ENCODE measurements around the gene SND1.

Gene SND1

GRCh38 chr7:127652333-127653248 lies 597 bp downstream of the SND1 start:
- Histone ChIP-seq H3K9me3 (ENCODE audit: control insufficient read depth in 5 of 5, low read length in 5 of 5) (no peaks in the 10 kb centered on the region), H3K27me3 (ENCODE audit: control insufficient read depth in 5 of 5, insufficient read depth in 4 of 5, low read length in 5 of 5) (no peaks in the 10 kb centered on the region), H3K4me3 (ENCODE audit: low read depth in 1 of 5, low read length in 5 of 5) (peak overlapping the region; percentile 91 to 96 (median 93)), H3K4me1 (ENCODE audit: control insufficient read depth in 5 of 5, insufficient read depth in 5 of 5, low read length in 5 of 5) (peaks cover 0 to 45% (median 42%) of the 10 kb centered on the region in 5 donors), H3K27ac (ENCODE audit: low read depth, low read length) (peak overlapping the region; percentile 79), H3K36me3 (ENCODE audit: control insufficient read depth in 5 of 5, insufficient read depth in 5 of 5, low read length in 5 of 5) (no peaks in the 10 kb centered on the region), H3K9ac (ENCODE audit: low read length in 5 of 5) (peak overlapping the region; percentile 82 to 93 (median 92))

- peaks cover 0 to 45% (median 42%) of the 10 kb centered on the region in 5 donors for H3K4me1 ChIP-seq (ENCODE audit: control insufficient read depth in 5 of 5, insufficient read depth in 5 of 5, low read length in 5 of 5)
- no peak overlapping the region for H3K9ac ChIP-seq (ENCODE audit: low read length in 5 of 5)
These were observed 1.4 kb downstream of the SND1 start for GRCh38 chr7:127653396-127653795.

GRCh38 chr7:127654404-127655394 lies 2.7 kb downstream of the SND1 start:
- Histone ChIP-seq H3K9me3 (ENCODE audit: control insufficient read depth in 5 of 5, low read length in 5 of 5) (no peaks in the 10 kb centered on the region), H3K27ac (ENCODE audit: low read depth, low read length) (peak overlapping the region; percentile 17), H3K9ac (ENCODE audit: low read length in 5 of 5) (peak overlapping the region in 1 of 5 donors; percentile 4), H3K4me1 (ENCODE audit: control insufficient read depth in 5 of 5, insufficient read depth in 5 of 5, low read length in 5 of 5) (peaks cover 0 to 50% (median 42%) of the 10 kb centered on the region in 5 donors), H3K36me3 (ENCODE audit: control insufficient read depth in 5 of 5, insufficient read depth in 5 of 5, low read length in 5 of 5) (no peaks in the 10 kb centered on the region), H3K4me3 (ENCODE audit: low read depth in 1 of 5, low read length in 5 of 5) (no peak overlapping the region), H3K27me3 (ENCODE audit: control insufficient read depth in 5 of 5, insufficient read depth in 4 of 5, low read length in 5 of 5) (no peaks in the 10 kb centered on the region)

More at GRCh38 chr7:127653396-127653795, 1.4 kb downstream of the SND1 start:
- H3K4me3 ChIP-seq (ENCODE audit: low read depth in 1 of 5, low read length in 5 of 5): peak overlapping the region in 2 of 5 donors; percentile 17 to 93
- H3K36me3 ChIP-seq (ENCODE audit: control insufficient read depth in 5 of 5, insufficient read depth in 5 of 5, low read length in 5 of 5): no peaks in the 10 kb centered on the region
- H3K27ac ChIP-seq (ENCODE audit: low read depth, low read length): no peak overlapping the region
- H3K9me3 ChIP-seq (ENCODE audit: control insufficient read depth in 5 of 5, low read length in 5 of 5): no peaks in the 10 kb centered on the region
- H3K27me3 ChIP-seq (ENCODE audit: control insufficient read depth in 5 of 5, insufficient read depth in 4 of 5, low read length in 5 of 5): no peaks in the 10 kb centered on the region

GRCh38 chr7:127655720-127656119 lies 3.7 kb downstream of the SND1 start:
- Histone ChIP-seq H3K4me1 (ENCODE audit: control insufficient read depth in 5 of 5, insufficient read depth in 5 of 5, low read length in 5 of 5) (peaks cover 0 to 50% (median 42%) of the 10 kb centered on the region in 5 donors), H3K4me3 (ENCODE audit: low read depth in 1 of 5, low read length in 5 of 5) (no peak overlapping the region), H3K27me3 (ENCODE audit: control insufficient read depth in 5 of 5, insufficient read depth in 4 of 5, low read length in 5 of 5) (no peaks in the 10 kb centered on the region), H3K9ac (ENCODE audit: low read length in 5 of 5) (no peak overlapping the region), H3K27ac (ENCODE audit: low read depth, low read length) (peak overlapping the region; percentile 17), H3K9me3 (ENCODE audit: control insufficient read depth in 5 of 5, low read length in 5 of 5) (no peaks in the 10 kb centered on the region), H3K36me3 (ENCODE audit: control insufficient read depth in 5 of 5, insufficient read depth in 5 of 5, low read length in 5 of 5) (no peaks in the 10 kb centered on the region)

GRCh38 chr7:127657500-127657899 lies 5.5 kb downstream of the SND1 start:
- Histone ChIP-seq H3K27ac (ENCODE audit: low read depth, low read length) (no peak overlapping the region), H3K4me3 (ENCODE audit: low read depth in 1 of 5, low read length in 5 of 5) (no peak overlapping the region), H3K4me1 (ENCODE audit: control insufficient read depth in 5 of 5, insufficient read depth in 5 of 5, low read length in 5 of 5) (peaks cover 0 to 43% (median 30%) of the 10 kb centered on the region in 5 donors), H3K36me3 (ENCODE audit: control insufficient read depth in 5 of 5, insufficient read depth in 5 of 5, low read length in 5 of 5) (peaks cover 0 to 4% (median 0%) of the 10 kb centered on the region in 5 donors), H3K27me3 (ENCODE audit: control insufficient read depth in 5 of 5, insufficient read depth in 4 of 5, low read length in 5 of 5) (no peaks in the 10 kb centered on the region), H3K9me3 (ENCODE audit: control insufficient read depth in 5 of 5, low read length in 5 of 5) (no peaks in the 10 kb centered on the region), H3K9ac (ENCODE audit: low read length in 5 of 5) (no peak overlapping the region)

GRCh38 chr7:127658970-127659630 lies 7.1 kb downstream of the SND1 start:
- H3K9ac ChIP-seq (ENCODE audit: low read length in 5 of 5): no peak overlapping the region
- no peak overlapping the region for H3K27ac ChIP-seq (ENCODE audit: low read depth, low read length)
- no peaks in the 10 kb centered on the region for H3K27me3 ChIP-seq (ENCODE audit: control insufficient read depth in 5 of 5, insufficient read depth in 4 of 5, low read length in 5 of 5)
- peaks cover 0 to 4% (median 0%) of the 10 kb centered on the region in 5 donors for H3K36me3 ChIP-seq (ENCODE audit: control insufficient read depth in 5 of 5, insufficient read depth in 5 of 5, low read length in 5 of 5)
- no peaks in the 10 kb centered on the region for H3K9me3 ChIP-seq (ENCODE audit: control insufficient read depth in 5 of 5, low read length in 5 of 5)
- H3K4me3 ChIP-seq (ENCODE audit: low read depth in 1 of 5, low read length in 5 of 5): no peak overlapping the region
- peaks cover 0 to 27% (median 14%) of the 10 kb centered on the region in 5 donors for H3K4me1 ChIP-seq (ENCODE audit: control insufficient read depth in 5 of 5, insufficient read depth in 5 of 5, low read length in 5 of 5)

GRCh38 chr7:127665922-127666321 lies 13.9 kb downstream of the SND1 start:
- no peak overlapping the region for H3K4me3 ChIP-seq (ENCODE audit: low read depth in 1 of 5, low read length in 5 of 5)
- no peak overlapping the region for H3K9ac ChIP-seq (ENCODE audit: low read length in 5 of 5)
- H3K4me1 ChIP-seq (ENCODE audit: control insufficient read depth in 5 of 5, insufficient read depth in 5 of 5, low read length in 5 of 5): peaks cover 0 to 24% (median 6%) of the 10 kb centered on the region in 5 donors
- H3K9me3 ChIP-seq (ENCODE audit: control insufficient read depth in 5 of 5, low read length in 5 of 5): no peaks in the 10 kb centered on the region
- no peak overlapping the region for H3K27ac ChIP-seq (ENCODE audit: low read depth, low read length)
- no peaks in the 10 kb centered on the region for H3K27me3 ChIP-seq (ENCODE audit: control insufficient read depth in 5 of 5, insufficient read depth in 4 of 5, low read length in 5 of 5)
- peaks cover 0 to 4% (median 0%) of the 10 kb centered on the region in 5 donors for H3K36me3 ChIP-seq (ENCODE audit: control insufficient read depth in 5 of 5, insufficient read depth in 5 of 5, low read length in 5 of 5)

- Histone ChIP-seq H3K4me3 (ENCODE audit: low read depth in 1 of 5, low read length in 5 of 5) (no peak overlapping the region), H3K9ac (ENCODE audit: low read length in 5 of 5) (no peak overlapping the region), H3K4me1 (ENCODE audit: control insufficient read depth in 5 of 5, insufficient read depth in 5 of 5, low read length in 5 of 5) (peaks cover 0 to 21% (median 6%) of the 10 kb centered on the region in 5 donors), H3K27me3 (ENCODE audit: control insufficient read depth in 5 of 5, insufficient read depth in 4 of 5, low read length in 5 of 5) (no peaks in the 10 kb centered on the region), H3K27ac (ENCODE audit: low read depth, low read length) (no peak overlapping the region), H3K9me3 (ENCODE audit: control insufficient read depth in 5 of 5, low read length in 5 of 5) (no peaks in the 10 kb centered on the region), H3K36me3 (ENCODE audit: control insufficient read depth in 5 of 5, insufficient read depth in 5 of 5, low read length in 5 of 5) (peaks cover 0 to 2% (median 0%) of the 10 kb centered on the region in 5 donors)
These were observed 14.6 kb downstream of the SND1 start for GRCh38 chr7:127666602-127667001.

GRCh38 chr7:127667017-127667670 lies 15.2 kb downstream of the SND1 start:
- Histone ChIP-seq H3K9me3 (ENCODE audit: control insufficient read depth in 5 of 5, low read length in 5 of 5) (no peaks in the 10 kb centered on the region), H3K36me3 (ENCODE audit: control insufficient read depth in 5 of 5, insufficient read depth in 5 of 5, low read length in 5 of 5) (peaks cover 0 to 2% (median 0%) of the 10 kb centered on the region in 5 donors), H3K4me1 (ENCODE audit: control insufficient read depth in 5 of 5, insufficient read depth in 5 of 5, low read length in 5 of 5) (peaks cover 0 to 21% (median 6%) of the 10 kb centered on the region in 5 donors), H3K27ac (ENCODE audit: low read depth, low read length) (peak overlapping the region; percentile 39), H3K9ac (ENCODE audit: low read length in 5 of 5) (no peak overlapping the region), H3K27me3 (ENCODE audit: control insufficient read depth in 5 of 5, insufficient read depth in 4 of 5, low read length in 5 of 5) (no peaks in the 10 kb centered on the region), H3K4me3 (ENCODE audit: low read depth in 1 of 5, low read length in 5 of 5) (no peak overlapping the region)
